Measurements from ENCODE around the gene EPS15. TPM values are rescaled to one million over a fixed set of nuclear protein-coding genes. Genes with fewer than 3 reads are reported as not detected.

The EPS15 gene
- total RNA-seq, 1 experiment from 2014 or later = 54.4 TPM

GRCh38 chr1:51432146-51432545 lies 86.9 kb downstream of the EPS15 start:
- in situ Hi-C loops (cut with HindIII; ENCODE audit: low pct_unique_long_range_greater_than_20kb, low sequenced_read_pairs) = no loop called here
- POLR2A ChIA-PET = no interaction called here

GRCh38 chr1:51427438-51427837 lies 91.6 kb downstream of the EPS15 start:
- no peak for TF ChIP-seq CTCF (IDR thresholded peaks at IDR 0.05)
- TF ChIP-seq REST (IDR thresholded peaks at IDR 0.05; ENCODE audit: insufficient read depth in 1 of 2, low read depth in 2 of 2, low read length in 1 of 2) = no peak
- no peak for TF ChIP-seq POLR2AphosphoS5 (IDR thresholded peaks at IDR 0.05; ENCODE audit: low read depth, low read length)
- TF ChIP-seq SIN3A (IDR thresholded peaks at IDR 0.05; ENCODE audit: borderline replicate concordance, insufficient read depth, low read depth, low read length) = no peak
- no peak for TF ChIP-seq TCF7L2 (IDR thresholded peaks at IDR 0.05; ENCODE audit: low read depth, low read length)
- intact Hi-C loops (cut with micrococcal nuclease; ENCODE audit: unreplicated experiment) (no loop called here), in situ Hi-C loops (cut with HindIII; ENCODE audit: low pct_unique_long_range_greater_than_20kb, low sequenced_read_pairs) (no loop called here)
- H3K4me1 ChIP-seq (ENCODE audit: control insufficient read depth, insufficient read depth, low read length) = 0 out of 2 replicates have a peak, but pooled peaks cover 2% of the 10 kb centered on the region
- BruUV-seq (replicated peaks) = no TSS peak
- DNase-seq (ENCODE audit: low read depth, low spot score) = no peak
- no peaks in the 10 kb centered on the region for H3K9me3 ChIP-seq (ENCODE audit: control insufficient read depth, insufficient read depth, low read depth, low read length)
- H3K36me3 ChIP-seq (ENCODE audit: control insufficient read depth, insufficient read depth, low read length) = no peaks in the 10 kb centered on the region
- no peak for ATAC-seq
- H3K27me3 ChIP-seq (ENCODE audit: control insufficient read depth, insufficient read depth, low read length) = no peaks in the 10 kb centered on the region
- H3K4me3 ChIP-seq (ENCODE audit: low read depth in 2 of 2, low read length in 2 of 2) = no peak overlapping the region
- CTCF ChIA-PET = interaction anchor here (0.9 kb wide), 1 partner anchor 108 kb away, joined by 4 read pairs; no protein-coding TSS in a partner anchor
- POLR2A ChIA-PET = interaction anchor here (0.6 to 0.7 kb wide), 2 partner anchors 89 to 91 kb away, joined by 3 read pairs; partner anchors contain the start of gene EPS15
- no peak overlapping the region for H3K27ac ChIP-seq (ENCODE audit: low read length)

More at GRCh38 chr1:51432146-51432545, 86.9 kb downstream of the EPS15 start:
- TF ChIP-seq SIN3A (IDR thresholded peaks at IDR 0.05; ENCODE audit: borderline replicate concordance, insufficient read depth, low read depth, low read length) (no peak), CTCF (IDR thresholded peaks at IDR 0.05) (no peak), REST (IDR thresholded peaks at IDR 0.05; ENCODE audit: insufficient read depth in 1 of 2, low read depth in 2 of 2, low read length in 1 of 2) (no peak), POLR2AphosphoS5 (IDR thresholded peaks at IDR 0.05; ENCODE audit: low read depth, low read length) (no peak), TCF7L2 (IDR thresholded peaks at IDR 0.05; ENCODE audit: low read depth, low read length) (no peak)
- ATAC-seq (no peak), DNase-seq (ENCODE audit: low read depth, low spot score) (no peak)
- Histone ChIP-seq H3K36me3 (ENCODE audit: control insufficient read depth, insufficient read depth, low read length) (no peaks in the 10 kb centered on the region), H3K4me1 (ENCODE audit: control insufficient read depth, insufficient read depth, low read length) (no peaks in the 10 kb centered on the region), H3K9me3 (ENCODE audit: control insufficient read depth, insufficient read depth, low read depth, low read length) (no peaks in the 10 kb centered on the region), H3K27me3 (ENCODE audit: control insufficient read depth, insufficient read depth, low read length) (no peaks in the 10 kb centered on the region), H3K27ac (ENCODE audit: low read length) (no peak overlapping the region), H3K4me3 (ENCODE audit: low read depth in 2 of 2, low read length in 2 of 2) (no peak overlapping the region)
- intact Hi-C loops (cut with micrococcal nuclease; ENCODE audit: unreplicated experiment) = no loop called here
- no TSS peak for BruUV-seq (replicated peaks)
- CTCF ChIA-PET = no interaction called here

All from Panc1 (cell line).